ENCODE data around the gene ERC2. TPM values are rescaled to one million over a fixed set of nuclear protein-coding genes. Genes with fewer than 3 reads are reported as not detected.

The ERC2 gene
- total and polyA plus RNA-seq, 11 donors = 0.16 to 3.8 (median 1.6) TPM

- Histone ChIP-seq H3K4me3 (no peak overlapping the region), H3K27ac (no peak overlapping the region), H3K9me3 (no peaks in the 10 kb centered on the region), H3K27me3 (no peaks in the 10 kb centered on the region), H3K4me1 (no peaks in the 10 kb centered on the region), H3K36me3 (no peaks in the 10 kb centered on the region)
- TF ChIP-seq CTCF (IDR thresholded peaks at IDR 0.05) (no peak), POLR2A (IDR thresholded peaks at IDR 0.05) (no peak)
- WGBS, 4 donors = 72 to 88% (median 81%) methylated on average over 5 of the region's 5 CpGs
- intact Hi-C loops (cut with DNase I) = loop anchor here in 1 of 10 donors (10.0 kb wide), 1 partner anchor 62 kb away; no protein-coding TSS in a partner anchor
- ATAC-seq (no peak), DNase-seq (no peak)
Observed at GRCh38 chr3:55812394-55813013, 655.8 kb downstream of the ERC2 start.

GRCh38 chr3:55807210-55807609 lies 661.1 kb downstream of the ERC2 start:
- H3K27me3 ChIP-seq = no peaks in the 10 kb centered on the region
- intact Hi-C loops (cut with DNase I) = no loop called here
- no peaks in the 10 kb centered on the region for H3K36me3 ChIP-seq
- no peak for DNase-seq
- no peak overlapping the region for H3K4me3 ChIP-seq
- 87 to 92% (median 90%) methylated on average over 1 of the region's 1 CpG for WGBS, 4 donors
- no peak for ATAC-seq
- TF ChIP-seq POLR2A (IDR thresholded peaks at IDR 0.05) (no peak), CTCF (IDR thresholded peaks at IDR 0.05) (no peak)
- H3K9me3 ChIP-seq = no peaks in the 10 kb centered on the region
- no peak overlapping the region for H3K27ac ChIP-seq
- no peaks in the 10 kb centered on the region for H3K4me1 ChIP-seq

DNA sequence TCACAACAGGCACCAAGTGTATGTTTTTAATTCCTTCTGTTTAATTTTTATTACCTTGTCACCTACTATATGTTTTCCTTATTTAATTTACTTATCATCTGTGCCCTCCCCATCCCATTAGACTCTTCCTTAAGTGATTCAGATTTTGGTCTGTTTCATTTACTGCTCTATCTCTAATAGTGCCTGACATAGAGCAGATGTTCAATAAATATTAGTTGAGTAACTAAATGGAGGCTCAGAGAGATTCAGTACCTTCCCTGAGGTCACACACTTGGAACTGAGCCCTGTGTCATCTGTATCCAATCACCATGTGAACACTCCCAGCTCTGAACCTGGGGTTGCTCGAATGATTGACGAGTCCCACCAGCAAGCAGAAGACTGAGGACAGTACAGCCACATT lies 663.1 kb downstream of the ERC2 start:
- 70 to 82% (median 78%) methylated on average over 2 of the region's 2 CpGs for WGBS, 4 donors
- H3K27ac ChIP-seq = no peak overlapping the region
- no peaks in the 10 kb centered on the region for H3K9me3 ChIP-seq
- H3K4me1 ChIP-seq = no peaks in the 10 kb centered on the region
- TF ChIP-seq POLR2A (IDR thresholded peaks at IDR 0.05) (no peak), CTCF (IDR thresholded peaks at IDR 0.05) (no peak)
- no peaks in the 10 kb centered on the region for H3K36me3 ChIP-seq
- H3K27me3 ChIP-seq = no peaks in the 10 kb centered on the region
- no peak overlapping the region for H3K4me3 ChIP-seq
- intact Hi-C loops (cut with DNase I) = no loop called here
- ATAC-seq = no peak
- no peak for DNase-seq

DNA sequence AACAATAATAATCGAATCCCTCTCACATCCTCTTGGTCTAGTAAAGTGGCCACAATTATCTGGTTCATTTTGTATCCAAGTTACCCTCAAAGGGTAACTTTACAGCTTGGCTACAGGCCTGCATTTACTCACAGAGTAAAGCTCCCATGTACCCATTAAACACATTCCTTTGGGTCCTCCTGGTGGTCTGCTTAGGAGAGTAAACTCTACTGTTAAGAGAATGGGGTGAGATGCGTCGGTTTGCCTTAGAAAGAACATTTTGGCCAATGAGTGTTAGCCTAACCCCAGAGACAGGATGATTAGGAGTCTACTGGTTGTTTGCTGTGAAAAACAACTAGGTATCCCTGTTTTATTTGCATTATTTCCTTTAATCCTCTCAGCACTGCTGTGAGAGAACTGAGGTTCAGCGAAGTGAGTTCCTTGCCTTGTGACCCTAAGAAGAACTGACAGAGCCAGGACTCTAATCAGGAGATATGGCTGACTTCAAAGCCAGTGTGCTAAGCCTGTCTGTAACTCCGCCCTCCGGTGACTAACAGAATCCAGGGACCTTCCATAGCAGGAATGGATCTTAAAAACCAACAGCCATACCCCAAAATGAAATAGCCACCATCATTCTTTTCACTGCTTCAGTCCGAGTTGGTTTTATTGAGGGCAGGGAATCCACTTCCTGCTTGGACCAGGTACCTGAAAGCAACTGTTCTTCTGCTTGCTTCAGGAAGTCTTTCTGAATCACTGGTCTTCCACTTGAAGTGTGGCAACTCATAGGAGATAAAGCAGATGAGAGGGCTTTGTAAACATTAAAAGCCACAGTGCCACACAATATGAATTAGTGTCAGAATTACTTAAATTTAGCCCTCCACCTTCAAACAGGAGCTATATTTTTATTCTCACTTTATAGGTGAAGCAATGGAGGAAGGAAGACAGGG lies 663.8 kb downstream of the ERC2 start:
- Histone ChIP-seq H3K27ac (no peak overlapping the region), H3K4me3 (no peak overlapping the region), H3K4me1 (no peaks in the 10 kb centered on the region), H3K36me3 (no peaks in the 10 kb centered on the region), H3K27me3 (no peaks in the 10 kb centered on the region), H3K9me3 (no peaks in the 10 kb centered on the region)
- no peak for TF ChIP-seq POLR2A (IDR thresholded peaks at IDR 0.05)
- no peak for ATAC-seq
- no peak for DNase-seq
- WGBS, 4 donors = 71 to 79% (median 77%) methylated on average over 7 of the region's 7 CpGs
- intact Hi-C loops (cut with DNase I) = no loop called here

All from heart left ventricle (tissue), 16 donors.